GM13976 (cell line): ENCODE data around the gene APBA3.

Source experiments
- DNase-seq: peaks from one replicate; pipeline ENCODE4 v3.0.0; 2012; ENCODE audit warnings: low spot score
- in situ Hi-C: fragments of 300-500 bp; cut with MboI; formaldehyde crosslinking; loops from one replicate; pipeline ENCODE4 v1.12.0; 2022; ENCODE audit warnings: low sequenced_read_pairs, mixed read lengths, inconsistent platforms; ENCODE audit not compliant: unreplicated experiment
- TF ChIP-seq, protein P1 (sequence below): IDR thresholded peaks from 2 replicates; pipeline ENCODE4 v1.5.1; 2012; ENCODE audit warnings: borderline replicate concordance, mild to moderate bottlenecking; ENCODE audit not compliant: insufficient read depth; ENCODE audit errors: extremely low read depth, missing control alignments, control extremely low read depth

Gene APBA3

DNA sequence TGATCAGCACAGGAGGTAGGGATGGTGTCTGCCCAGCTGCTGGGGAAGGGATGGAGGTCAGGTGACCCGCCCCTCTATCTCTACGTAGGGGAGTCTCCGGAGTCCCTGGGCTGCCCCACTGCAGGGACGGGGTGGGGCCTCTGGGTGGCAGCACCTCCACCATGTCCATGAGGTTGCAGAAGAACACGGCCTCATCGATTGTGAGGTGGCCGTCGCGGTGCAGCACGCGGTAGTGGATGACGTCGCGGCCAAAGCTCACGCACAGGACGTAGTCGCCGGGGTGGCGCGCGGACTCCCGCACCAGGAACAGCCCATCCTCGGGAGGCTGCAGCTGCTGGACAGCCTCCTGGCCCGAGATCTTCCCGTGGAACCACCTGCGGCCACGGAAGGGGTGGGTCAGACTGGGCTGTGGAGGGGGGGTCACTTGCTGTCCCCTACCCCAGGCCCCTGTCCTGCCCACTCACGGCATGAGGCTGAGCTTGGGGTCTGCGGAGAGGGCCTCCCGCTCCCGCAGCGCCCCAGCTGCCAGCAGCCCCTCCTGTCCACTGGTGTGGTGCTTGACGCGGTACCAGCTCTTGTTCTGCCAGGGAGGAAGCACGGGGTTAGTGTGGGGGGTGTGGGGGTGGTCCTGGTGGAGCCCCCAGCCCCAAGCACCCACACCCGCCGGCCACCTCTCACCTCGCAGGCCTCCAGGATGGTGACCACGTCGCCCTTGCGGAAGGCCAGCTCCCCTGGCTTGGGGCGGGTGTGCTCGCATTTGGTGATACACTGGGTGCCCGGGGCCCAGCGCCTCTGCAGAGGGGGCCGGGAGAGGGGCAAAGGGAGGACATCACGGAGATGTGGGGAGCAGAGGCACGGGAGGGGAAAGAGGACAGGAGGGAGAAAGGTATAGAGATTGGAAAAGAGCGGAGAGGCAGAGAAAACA is 22.4 kb upstream of the APBA3 start:
- no peak for DNase-seq
- in situ Hi-C loops: no loop called here
- TF ChIP-seq, protein P1, sequence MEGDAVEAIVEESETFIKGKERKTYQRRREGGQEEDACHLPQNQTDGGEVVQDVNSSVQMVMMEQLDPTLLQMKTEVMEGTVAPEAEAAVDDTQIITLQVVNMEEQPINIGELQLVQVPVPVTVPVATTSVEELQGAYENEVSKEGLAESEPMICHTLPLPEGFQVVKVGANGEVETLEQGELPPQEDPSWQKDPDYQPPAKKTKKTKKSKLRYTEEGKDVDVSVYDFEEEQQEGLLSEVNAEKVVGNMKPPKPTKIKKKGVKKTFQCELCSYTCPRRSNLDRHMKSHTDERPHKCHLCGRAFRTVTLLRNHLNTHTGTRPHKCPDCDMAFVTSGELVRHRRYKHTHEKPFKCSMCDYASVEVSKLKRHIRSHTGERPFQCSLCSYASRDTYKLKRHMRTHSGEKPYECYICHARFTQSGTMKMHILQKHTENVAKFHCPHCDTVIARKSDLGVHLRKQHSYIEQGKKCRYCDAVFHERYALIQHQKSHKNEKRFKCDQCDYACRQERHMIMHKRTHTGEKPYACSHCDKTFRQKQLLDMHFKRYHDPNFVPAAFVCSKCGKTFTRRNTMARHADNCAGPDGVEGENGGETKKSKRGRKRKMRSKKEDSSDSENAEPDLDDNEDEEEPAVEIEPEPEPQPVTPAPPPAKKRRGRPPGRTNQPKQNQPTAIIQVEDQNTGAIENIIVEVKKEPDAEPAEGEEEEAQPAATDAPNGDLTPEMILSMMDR: peak; percentile 43

DNA sequence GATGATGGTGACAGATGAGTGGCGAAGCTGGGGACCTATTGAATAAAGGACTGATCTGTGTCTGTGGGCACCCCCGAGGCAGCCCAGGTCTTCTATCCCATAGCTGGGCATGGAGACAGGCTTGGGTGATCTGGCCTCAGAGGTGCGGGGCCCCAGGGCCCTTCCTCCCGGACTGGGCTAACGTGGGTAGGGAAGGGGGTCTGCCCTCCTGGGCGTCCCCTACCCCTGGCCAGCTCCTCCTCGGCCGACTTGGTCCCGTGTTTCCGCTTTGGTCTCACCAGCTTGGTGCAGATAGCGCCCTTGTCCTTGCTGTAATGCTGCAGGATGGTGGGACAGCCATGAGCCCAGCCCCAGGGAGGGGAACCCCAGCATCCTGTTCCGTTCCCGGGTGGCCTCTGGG is 21.4 kb upstream of the APBA3 start:
- TF ChIP-seq, protein P1: no peak
- in situ Hi-C loops: no loop called here
- DNase-seq: no peak

DNA sequence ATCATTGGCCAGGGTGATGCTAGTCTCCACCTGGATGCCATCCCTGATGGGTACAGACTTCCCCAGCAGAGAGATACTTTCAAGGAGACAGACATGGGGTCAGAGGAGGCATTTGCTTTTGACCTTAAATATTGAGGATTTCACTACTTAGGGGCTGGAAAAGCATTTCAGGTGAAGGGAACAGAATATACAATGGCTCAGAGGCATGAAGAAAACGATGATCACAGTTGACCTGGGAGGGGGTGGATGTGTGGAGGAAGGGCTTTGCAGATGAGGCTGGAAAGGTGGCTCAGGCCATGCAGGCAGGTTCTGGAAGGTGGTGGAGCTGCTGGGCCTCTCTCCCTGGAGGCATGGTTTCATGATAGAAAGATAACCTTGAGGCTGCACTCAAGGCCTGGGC is 20.8 kb upstream of the APBA3 start:
- TF ChIP-seq, protein P1: no peak
- no peak for DNase-seq
- in situ Hi-C loops: no loop called here

DNA sequence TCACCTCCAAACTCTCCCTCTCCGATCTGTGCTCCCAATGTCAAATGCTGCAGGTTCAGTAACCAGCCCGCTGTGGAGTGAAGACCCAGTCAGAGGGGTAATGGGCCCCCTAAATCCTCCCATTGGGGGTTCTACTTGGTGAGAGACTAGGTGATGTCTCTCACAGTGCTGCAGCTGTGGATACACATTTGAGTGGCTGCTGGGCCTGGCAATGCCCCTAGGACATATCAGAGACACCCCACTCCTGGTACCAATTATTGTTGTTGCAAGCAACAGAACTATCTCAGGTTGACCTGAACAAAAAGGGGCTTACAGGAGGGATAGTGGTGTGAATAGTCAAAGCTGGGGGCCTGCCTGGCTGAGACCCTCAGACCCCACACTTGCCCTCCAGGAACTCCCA is 20.1 kb upstream of the APBA3 start:
- no peak for DNase-seq
- in situ Hi-C loops: no loop called here
- TF ChIP-seq, protein P1: no peak

DNA sequence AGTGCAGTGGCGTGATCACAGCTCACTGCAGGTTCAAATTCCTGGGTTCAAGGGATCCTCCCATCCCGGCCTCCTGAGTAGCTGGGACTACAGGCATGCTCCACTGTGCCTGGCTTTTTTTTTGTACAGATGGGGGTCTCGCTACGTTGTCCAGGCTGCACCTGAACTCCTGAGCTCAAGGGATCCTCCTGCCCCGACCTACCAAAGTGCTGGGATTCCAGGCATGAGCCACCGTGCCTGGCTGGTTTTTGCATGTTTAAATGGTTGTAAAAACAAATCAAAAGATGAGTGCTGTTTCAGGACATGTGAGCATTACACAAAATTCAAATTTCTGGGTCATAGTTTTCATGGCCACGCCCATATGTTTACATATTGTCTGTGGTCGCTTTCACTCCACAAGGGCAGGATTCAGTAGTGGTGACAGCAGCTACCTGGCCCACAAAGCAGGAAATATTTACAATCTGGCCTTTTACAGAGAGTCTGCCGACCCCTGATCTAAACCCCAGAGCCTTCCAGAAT is 19.4 kb upstream of the APBA3 start:
- TF ChIP-seq, protein P1: no peak
- no peak for DNase-seq
- in situ Hi-C loops: no loop called here

DNA sequence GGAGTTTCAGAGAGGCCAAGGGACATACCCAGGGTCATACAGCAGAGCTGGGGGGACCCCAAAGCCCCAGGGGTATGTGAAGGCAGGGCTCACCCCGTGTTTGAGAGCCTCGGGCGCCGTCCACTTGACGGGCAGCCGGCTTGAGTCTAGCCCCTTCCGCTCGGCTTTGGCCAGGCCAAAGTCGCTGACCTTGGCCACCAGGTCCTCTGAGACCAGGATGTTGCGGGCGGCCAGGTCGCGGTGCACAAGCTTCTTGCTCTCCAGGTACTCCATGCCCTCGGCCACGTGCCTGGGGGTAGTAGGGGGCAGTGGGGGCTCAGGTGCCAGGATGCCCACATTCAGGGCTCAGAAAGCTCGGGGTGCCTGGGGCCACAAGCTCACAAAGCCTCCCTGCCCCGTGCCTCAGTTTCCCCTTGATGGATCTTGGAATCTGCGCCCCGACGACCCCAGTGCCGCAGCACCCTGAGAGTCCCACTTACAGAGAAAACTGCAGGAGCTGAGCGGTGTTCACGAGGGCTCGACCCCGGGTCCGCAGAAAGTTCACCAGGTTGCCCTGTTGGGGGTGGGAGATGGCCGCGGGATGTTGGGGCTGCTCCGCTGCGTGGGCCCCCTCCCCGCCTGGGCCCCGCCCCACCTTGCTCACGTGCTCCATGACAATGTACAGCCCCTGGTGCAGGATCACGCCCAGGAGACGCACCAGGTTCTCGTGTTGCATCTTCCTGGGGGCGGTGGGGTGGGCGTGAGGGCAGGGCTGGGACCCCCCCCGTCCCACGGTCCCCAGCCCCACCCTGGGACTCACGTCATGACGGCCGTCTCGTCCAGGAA is 17.6 kb upstream of the APBA3 start:
- in situ Hi-C loops: no loop called here
- TF ChIP-seq, protein P1: no peak
- DNase-seq: no peak
